ENCODE measurements around the gene EPHA6. TPM values are rescaled to one million over a fixed set of nuclear protein-coding genes. Genes with fewer than 3 reads are reported as not detected.
"Not testable (repeated sequence)": the region's sequence is repeated elsewhere in the genome, so short reads cannot be mapped to it uniquely, and the experiment has no call there.

EPHA6 gene
- total RNA-seq, 2 experiments from 2014 or later, result not detected

GRCh38 chr3:96915445-96915844 lies 101.1 kb downstream of the EPHA6 start:
- peaks cover 8% of the 10 kb centered on the region for H3K9me3 Mint-ChIP-seq
- CTCF ChIA-PET, result no interaction called here

GRCh38 chr3:96931119-96931862 lies 116.9 kb downstream of the EPHA6 start:
- Histone ChIP-seq H3K4me3 (ENCODE audit: low read length) (no peak overlapping the region), H3K27me3 (ENCODE audit: control insufficient read depth in 1 of 2, insufficient read depth in 2 of 2, low read length in 2 of 2) (no peaks in the 10 kb centered on the region), H3K36me3 (ENCODE audit: insufficient read depth, low read length) (no peaks in the 10 kb centered on the region), H3K27ac (ENCODE audit: low read depth in 1 of 2, low read length in 2 of 2) (no peak overlapping the region), H3K9me3 (ENCODE audit: control insufficient read depth in 1 of 2, insufficient read depth in 1 of 2, low read length in 2 of 2) (peaks cover 24 to 35% of the 10 kb centered on the region in 2 experiments), H3K4me1 (ENCODE audit: insufficient read depth, low read length) (no peaks in the 10 kb centered on the region)
- TF ChIP-seq CTCF (IDR thresholded peaks at IDR 0.05), result no peak
- H3K4me1 Mint-ChIP-seq (ENCODE audit: low read depth), result no peaks in the 10 kb centered on the region
- H3K27ac Mint-ChIP-seq, result no peak overlapping the region
- POLR2A ChIA-PET, result no interaction called here
- DNase-seq (no peak), ATAC-seq (ENCODE audit: poor library complexity) (no peak)
- intact Hi-C loops (cut with DNase I, micrococcal nuclease), result no loop called here
- H3K4me3 Mint-ChIP-seq, result no peak overlapping the region
- CTCF ChIA-PET, result no interaction called here
- H3K9me3 Mint-ChIP-seq, result peaks cover 18% of the 10 kb centered on the region
- H3K27me3 Mint-ChIP-seq, result no peaks in the 10 kb centered on the region
- no peaks in the 10 kb centered on the region for H3K36me3 Mint-ChIP-seq (ENCODE audit: low read depth)

More at GRCh38 chr3:96915445-96915844, 101.1 kb downstream of the EPHA6 start:
- Mint-ChIP-seq H3K36me3 (ENCODE audit: low read depth) (no peaks in the 10 kb centered on the region), H3K4me1 (ENCODE audit: low read depth) (no peaks in the 10 kb centered on the region), H3K27me3 (no peaks in the 10 kb centered on the region), H3K27ac (no peak overlapping the region), H3K4me3 (no peak overlapping the region)
- intact Hi-C loops (cut with DNase I, micrococcal nuclease), result no loop called here
- Histone ChIP-seq H3K27ac (ENCODE audit: low read depth in 1 of 2, low read length in 2 of 2) (no peak overlapping the region), H3K27me3 (ENCODE audit: control insufficient read depth in 1 of 2, insufficient read depth in 2 of 2, low read length in 2 of 2) (no peaks in the 10 kb centered on the region), H3K9me3 (ENCODE audit: control insufficient read depth in 1 of 2, insufficient read depth in 1 of 2, low read length in 2 of 2) (no peaks in the 10 kb centered on the region), H3K4me3 (ENCODE audit: low read length) (no peak overlapping the region), H3K36me3 (ENCODE audit: insufficient read depth, low read length) (no peaks in the 10 kb centered on the region), H3K4me1 (ENCODE audit: insufficient read depth, low read length) (no peaks in the 10 kb centered on the region)
- ATAC-seq (ENCODE audit: poor library complexity), result no peak
- TF ChIP-seq CTCF (IDR thresholded peaks at IDR 0.05), result no peak
- POLR2A ChIA-PET, result no interaction called here
- no peak for DNase-seq

GRCh38 chr3:96942131-96942530 lies 127.7 kb downstream of the EPHA6 start:
- H3K4me1 ChIP-seq (ENCODE audit: insufficient read depth, low read length); H3K27ac ChIP-seq (ENCODE audit: low read depth in 1 of 2, low read length in 2 of 2); H3K27ac Mint-ChIP-seq; H3K36me3 ChIP-seq (ENCODE audit: insufficient read depth, low read length); H3K4me3 Mint-ChIP-seq; H3K4me1 Mint-ChIP-seq (ENCODE audit: low read depth); DNase-seq; H3K36me3 Mint-ChIP-seq (ENCODE audit: low read depth); CTCF ChIA-PET; POLR2A ChIA-PET; H3K27me3 ChIP-seq (ENCODE audit: control insufficient read depth in 1 of 2, insufficient read depth in 2 of 2, low read length in 2 of 2); ATAC-seq (ENCODE audit: poor library complexity); H3K27me3 Mint-ChIP-seq; H3K4me3 ChIP-seq (ENCODE audit: low read length); intact Hi-C loops (cut with DNase I, micrococcal nuclease): not testable (repeated sequence)
- H3K9me3 ChIP-seq (ENCODE audit: control insufficient read depth in 1 of 2, insufficient read depth in 1 of 2, low read length in 2 of 2), result peaks cover 0 to 14% of the 10 kb centered on the region in 2 experiments
- H3K9me3 Mint-ChIP-seq, result peaks cover 10% of the 10 kb centered on the region

GRCh38 chr3:96958856-96959255 lies 144.5 kb downstream of the EPHA6 start:
- no peaks in the 10 kb centered on the region for H3K4me1 Mint-ChIP-seq (ENCODE audit: low read depth)
- Histone ChIP-seq H3K4me1 (ENCODE audit: insufficient read depth, low read length) (no peaks in the 10 kb centered on the region), H3K27me3 (ENCODE audit: control insufficient read depth in 1 of 2, insufficient read depth in 2 of 2, low read length in 2 of 2) (no peaks in the 10 kb centered on the region), H3K9me3 (ENCODE audit: control insufficient read depth in 1 of 2, insufficient read depth in 1 of 2, low read length in 2 of 2) (peaks cover 0 to 7% of the 10 kb centered on the region in 2 experiments), H3K27ac (ENCODE audit: low read depth in 1 of 2, low read length in 2 of 2) (no peak overlapping the region), H3K36me3 (ENCODE audit: insufficient read depth, low read length) (no peaks in the 10 kb centered on the region), H3K4me3 (ENCODE audit: low read length) (no peak overlapping the region)
- no peak overlapping the region for H3K4me3 Mint-ChIP-seq
- CTCF ChIA-PET, result no interaction called here
- no peak for ATAC-seq (ENCODE audit: poor library complexity)
- no peak for DNase-seq
- intact Hi-C loops (cut with DNase I, micrococcal nuclease), result no loop called here
- H3K9me3 Mint-ChIP-seq, result peaks cover 11% of the 10 kb centered on the region
- no peaks in the 10 kb centered on the region for H3K36me3 Mint-ChIP-seq (ENCODE audit: low read depth)
- no peaks in the 10 kb centered on the region for H3K27me3 Mint-ChIP-seq
- POLR2A ChIA-PET, result no interaction called here
- TF ChIP-seq CTCF (IDR thresholded peaks at IDR 0.05), result no peak
- no peak overlapping the region for H3K27ac Mint-ChIP-seq
